ENCODE measurements around the gene STXBP3. TPM values are rescaled to one million over a fixed set of nuclear protein-coding genes. Genes with fewer than 3 reads are reported as not detected.

STXBP3 gene
- total and polyA plus RNA-seq, 2 donors (not counting 1 experiment from before 2014, with no cell fraction given): 13.3 to 78.1 TPM

DNA sequence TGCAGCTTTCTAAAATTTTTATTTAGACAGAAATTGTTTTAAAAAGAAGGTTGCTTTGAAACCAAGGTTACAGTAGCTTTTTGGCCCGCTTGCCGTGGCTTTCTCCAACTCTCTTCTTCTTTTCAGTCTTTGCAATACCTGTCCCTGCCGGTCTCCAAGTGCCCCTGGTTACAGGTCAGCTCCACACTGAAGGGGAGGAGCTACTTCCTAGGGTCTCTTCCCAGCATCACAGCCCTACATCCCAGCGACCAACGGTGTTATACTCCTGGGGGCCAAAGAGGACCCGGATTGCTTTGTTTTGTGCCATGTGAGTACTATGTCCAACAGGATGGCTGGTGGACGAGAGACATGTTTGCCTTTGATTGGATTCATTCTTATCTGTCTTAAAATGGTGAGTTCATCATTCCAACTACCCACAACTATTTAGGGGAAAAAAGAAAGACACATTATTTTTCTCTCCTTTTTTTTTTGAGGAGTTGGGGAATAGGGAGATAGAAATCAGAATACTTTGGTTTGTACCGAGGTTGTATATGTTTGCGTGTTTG, 33.8 kb upstream of the STXBP3 start, which contains the start of gene FNDC7:
Gene FNDC7, plus strand, starts transcription at position 303 of the 545 bp plus-strand sequence. Its CDS starts 26 bp downstream, at position 329.
- H3K4me3 ChIP-seq (ENCODE audit: control extremely low read depth in 1 of 5, extremely low read depth in 1 of 5, insufficient read depth in 1 of 5, low read depth in 2 of 5, low read length in 4 of 5): no peak within 1 kb of the TSS
- WGBS (ENCODE audit: insufficient coverage): 90% methylated on average over 3 of the region's 9 CpGs
- no peak within 1 kb of the TSS for H3K27ac ChIP-seq (ENCODE audit: low read length in 2 of 2)
- Mint-ChIP-seq H3K27me3 (peaks cover 36% of the 10 kb centered on the region), H3K4me3 (no peak within 1 kb of the TSS), H3K27ac (no peak within 1 kb of the TSS), H3K4me1 (no peaks in the 10 kb centered on the region), H3K9me3 (ENCODE audit: insufficient read depth) (no peaks in the 10 kb centered on the region)
- no peak for ATAC-seq (ENCODE audit: low read depth)
- TF ChIP-seq, protein P1, sequence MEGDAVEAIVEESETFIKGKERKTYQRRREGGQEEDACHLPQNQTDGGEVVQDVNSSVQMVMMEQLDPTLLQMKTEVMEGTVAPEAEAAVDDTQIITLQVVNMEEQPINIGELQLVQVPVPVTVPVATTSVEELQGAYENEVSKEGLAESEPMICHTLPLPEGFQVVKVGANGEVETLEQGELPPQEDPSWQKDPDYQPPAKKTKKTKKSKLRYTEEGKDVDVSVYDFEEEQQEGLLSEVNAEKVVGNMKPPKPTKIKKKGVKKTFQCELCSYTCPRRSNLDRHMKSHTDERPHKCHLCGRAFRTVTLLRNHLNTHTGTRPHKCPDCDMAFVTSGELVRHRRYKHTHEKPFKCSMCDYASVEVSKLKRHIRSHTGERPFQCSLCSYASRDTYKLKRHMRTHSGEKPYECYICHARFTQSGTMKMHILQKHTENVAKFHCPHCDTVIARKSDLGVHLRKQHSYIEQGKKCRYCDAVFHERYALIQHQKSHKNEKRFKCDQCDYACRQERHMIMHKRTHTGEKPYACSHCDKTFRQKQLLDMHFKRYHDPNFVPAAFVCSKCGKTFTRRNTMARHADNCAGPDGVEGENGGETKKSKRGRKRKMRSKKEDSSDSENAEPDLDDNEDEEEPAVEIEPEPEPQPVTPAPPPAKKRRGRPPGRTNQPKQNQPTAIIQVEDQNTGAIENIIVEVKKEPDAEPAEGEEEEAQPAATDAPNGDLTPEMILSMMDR (IDR thresholded peaks at IDR 0.05): no peak
- TF ChIP-seq EZH2 (IDR thresholded peaks at IDR 0.05; ENCODE audit: borderline replicate concordance, insufficient read depth, low read depth, low read length, poor library complexity, severe bottlenecking): no peak
- H3K4me2 ChIP-seq (replicated peaks; ENCODE audit: low read depth, low read length, poor library complexity, severe bottlenecking): no peak within 1 kb of the TSS
- no peaks in the 10 kb centered on the region for H3K27me3 ChIP-seq (replicated peaks in 1 of 4; ENCODE audit: control extremely low read depth in 1 of 4, control insufficient read depth in 3 of 4, insufficient read depth in 4 of 4, low read length in 3 of 4)
- H4K20me1 ChIP-seq (ENCODE audit: control insufficient read depth, insufficient read depth, low read length, poor library complexity, severe bottlenecking): no peaks in the 10 kb centered on the region
- no peak within 1 kb of the TSS for H2AFZ ChIP-seq (ENCODE audit: insufficient read depth, low read depth, low read length, poor library complexity, severe bottlenecking)
- CTCF ChIA-PET: no interaction called here
- POLR2A ChIA-PET: no interaction called here
- DNase-seq: no peak
- H3K4me1 ChIP-seq (ENCODE audit: control insufficient read depth in 2 of 2, insufficient read depth in 2 of 2, low read length in 2 of 2): no peaks in the 10 kb centered on the region
- no peaks in the 10 kb centered on the region for H3K79me2 ChIP-seq (ENCODE audit: control insufficient read depth, insufficient read depth, low read length)
- H3K9me3 ChIP-seq (ENCODE audit: control extremely low read depth in 1 of 3, control insufficient read depth in 2 of 3, insufficient read depth in 1 of 3, low read length in 2 of 3): peaks cover 0 to 1% (median 0%) of the 10 kb centered on the region in 3 donors
- H3K9ac ChIP-seq (ENCODE audit: low read length): no peak within 1 kb of the TSS
- H3K36me3 ChIP-seq (replicated peaks in 1 of 2; ENCODE audit: control extremely low read depth in 1 of 2, control insufficient read depth in 1 of 2, extremely low read depth in 1 of 2, insufficient read depth in 2 of 2, low read length in 1 of 2): no peaks in the 10 kb centered on the region
- intact Hi-C loops (cut with micrococcal nuclease): no loop called here

DNA sequence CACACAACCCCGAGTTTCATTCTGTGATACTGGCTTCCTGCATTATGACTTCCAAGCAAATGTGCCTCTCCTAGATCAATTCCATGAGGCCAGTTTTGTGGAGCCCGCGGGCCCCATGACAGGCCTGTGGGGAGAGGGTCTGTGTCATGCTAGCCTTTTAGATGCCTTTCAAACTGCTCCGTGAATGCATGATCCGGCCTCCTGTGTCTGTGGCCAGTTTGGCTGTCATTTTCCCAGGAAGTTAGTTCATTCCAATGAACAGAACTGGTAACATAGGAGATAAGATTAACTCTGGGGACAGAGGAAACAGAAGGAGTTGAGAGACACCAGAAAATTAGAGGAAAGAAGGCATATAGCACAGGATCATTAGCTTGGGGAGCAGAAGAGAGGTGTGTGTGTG, 30.5 kb upstream of the STXBP3 start:
- DNase-seq (no peak), ATAC-seq (ENCODE audit: low read depth) (no peak)
- no peak overlapping the region for H3K27ac Mint-ChIP-seq
- H3K36me3 ChIP-seq (replicated peaks in 1 of 2; ENCODE audit: control extremely low read depth in 1 of 2, control insufficient read depth in 1 of 2, extremely low read depth in 1 of 2, insufficient read depth in 2 of 2, low read length in 1 of 2): no peaks in the 10 kb centered on the region
- H4K20me1 ChIP-seq (ENCODE audit: control insufficient read depth, insufficient read depth, low read length, poor library complexity, severe bottlenecking): no peaks in the 10 kb centered on the region
- no peak overlapping the region for H2AFZ ChIP-seq (ENCODE audit: insufficient read depth, low read depth, low read length, poor library complexity, severe bottlenecking)
- H3K4me1 ChIP-seq (ENCODE audit: control insufficient read depth in 2 of 2, insufficient read depth in 2 of 2, low read length in 2 of 2): no peaks in the 10 kb centered on the region
- WGBS (ENCODE audit: insufficient coverage): 98% methylated on average over 5 of the region's 5 CpGs
- peaks cover 30% of the 10 kb centered on the region for H3K27me3 Mint-ChIP-seq
- H3K4me1 Mint-ChIP-seq: no peaks in the 10 kb centered on the region
- no peak overlapping the region for H3K4me3 ChIP-seq (ENCODE audit: control extremely low read depth in 1 of 5, extremely low read depth in 1 of 5, insufficient read depth in 1 of 5, low read depth in 2 of 5, low read length in 4 of 5)
- H3K79me2 ChIP-seq (ENCODE audit: control insufficient read depth, insufficient read depth, low read length): no peaks in the 10 kb centered on the region
- H3K4me3 Mint-ChIP-seq: no peak overlapping the region
- H3K27ac ChIP-seq (ENCODE audit: low read length in 2 of 2): no peak overlapping the region
- H3K4me2 ChIP-seq (replicated peaks; ENCODE audit: low read depth, low read length, poor library complexity, severe bottlenecking): no peak overlapping the region
- H3K9me3 ChIP-seq (ENCODE audit: control extremely low read depth in 1 of 3, control insufficient read depth in 2 of 3, insufficient read depth in 1 of 3, low read length in 2 of 3): no peaks in the 10 kb centered on the region
- POLR2A ChIA-PET: interaction anchor here (0.7 kb wide), 1 partner anchor 59 kb away, joined by 5 read pairs; no protein-coding TSS in a partner anchor
- CTCF ChIA-PET: interaction anchor here (0.7 kb wide), 1 partner anchor 561 kb away, joined by 3 read pairs; no protein-coding TSS in a partner anchor
- no peaks in the 10 kb centered on the region for H3K9me3 Mint-ChIP-seq (ENCODE audit: insufficient read depth)
- H3K27me3 ChIP-seq (replicated peaks in 1 of 4; ENCODE audit: control extremely low read depth in 1 of 4, control insufficient read depth in 3 of 4, insufficient read depth in 4 of 4, low read length in 3 of 4): no peaks in the 10 kb centered on the region
- intact Hi-C loops (cut with micrococcal nuclease): no loop called here
- H3K9ac ChIP-seq (ENCODE audit: low read length): no peak overlapping the region
- TF ChIP-seq, protein P1 (IDR thresholded peaks at IDR 0.05): no peak
- TF ChIP-seq EZH2 (IDR thresholded peaks at IDR 0.05; ENCODE audit: borderline replicate concordance, insufficient read depth, low read depth, low read length, poor library complexity, severe bottlenecking): no peak

Measured in B cell (primary cell).